PC-3 (cell line): ENCODE data around the gene CRB1.

Experiments used
- EZH2 ChIP-seq: fragments of 300-600 bp; sonication (generic); IDR thresholded peaks from one replicate; pipeline ENCODE4 v1.6.1; 2017; ENCODE audit warnings: antibody characterized with exemption, mild to moderate bottlenecking, low read length; ENCODE audit not compliant: unreplicated experiment
- TF ChIP-seq, protein P1 (sequence below): fragments of 300-600 bp; sonication (generic); conservative IDR thresholded peaks from 2 replicates; pipeline ENCODE4 v1.5.1; 2017; ENCODE audit warnings: antibody characterized with exemption, low read depth, mild to moderate bottlenecking, low read length

DNA sequence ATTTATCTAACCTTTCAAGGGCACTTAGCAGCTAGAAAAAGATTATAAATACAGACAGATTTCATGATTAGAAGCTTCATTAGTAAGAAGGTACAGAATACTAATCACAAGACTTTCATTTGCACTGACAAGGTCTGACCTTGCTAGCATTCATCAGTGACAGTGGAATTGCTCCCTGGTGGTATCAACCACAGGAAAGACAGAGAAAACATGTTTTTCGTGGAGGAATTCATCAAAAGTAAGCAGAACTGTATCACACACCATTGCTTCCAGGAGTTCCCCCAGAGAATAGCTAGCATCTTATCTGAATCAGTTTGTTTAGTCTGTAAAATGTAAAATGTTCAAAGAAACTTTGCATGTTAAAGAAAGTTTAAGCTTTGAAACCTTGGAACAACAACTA lies 20.6 kb upstream of the CRB1 start:
- TF ChIP-seq, protein P1, sequence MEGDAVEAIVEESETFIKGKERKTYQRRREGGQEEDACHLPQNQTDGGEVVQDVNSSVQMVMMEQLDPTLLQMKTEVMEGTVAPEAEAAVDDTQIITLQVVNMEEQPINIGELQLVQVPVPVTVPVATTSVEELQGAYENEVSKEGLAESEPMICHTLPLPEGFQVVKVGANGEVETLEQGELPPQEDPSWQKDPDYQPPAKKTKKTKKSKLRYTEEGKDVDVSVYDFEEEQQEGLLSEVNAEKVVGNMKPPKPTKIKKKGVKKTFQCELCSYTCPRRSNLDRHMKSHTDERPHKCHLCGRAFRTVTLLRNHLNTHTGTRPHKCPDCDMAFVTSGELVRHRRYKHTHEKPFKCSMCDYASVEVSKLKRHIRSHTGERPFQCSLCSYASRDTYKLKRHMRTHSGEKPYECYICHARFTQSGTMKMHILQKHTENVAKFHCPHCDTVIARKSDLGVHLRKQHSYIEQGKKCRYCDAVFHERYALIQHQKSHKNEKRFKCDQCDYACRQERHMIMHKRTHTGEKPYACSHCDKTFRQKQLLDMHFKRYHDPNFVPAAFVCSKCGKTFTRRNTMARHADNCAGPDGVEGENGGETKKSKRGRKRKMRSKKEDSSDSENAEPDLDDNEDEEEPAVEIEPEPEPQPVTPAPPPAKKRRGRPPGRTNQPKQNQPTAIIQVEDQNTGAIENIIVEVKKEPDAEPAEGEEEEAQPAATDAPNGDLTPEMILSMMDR = no peak
- TF ChIP-seq EZH2 = no peak
